Cardiac septum (tissue), 1 donor: ENCODE results near the gene SASH3. TPM values are rescaled to one million over a fixed set of nuclear protein-coding genes. Genes with fewer than 3 reads are reported as not detected.

Experiments
- DNase-seq: peaks from one replicate; pipeline ENCODE4 v3.0.0-alpha.2; 2020; ENCODE audit warnings: low spot score
- intact Hi-C: fragments of 100-400 bp; cut with DNase I; formaldehyde crosslinking; loops from one replicate; pipeline ENCODE4 v1.14.0; 2022
- total RNA-seq: library from RNA; stranded (reverse); fragmentation: NEBNext Ultra II Directional; extraction: Animal tissue kit (Norgen Biotek cat#: 25700); gene quantifications from one replicate; pipeline ENCODE4 v1.2.1, GENCODE V29; 2021
- donor health status: DM: no; HTN: no; CAD: no.

Gene SASH3
- total RNA-seq, 1 donor from 2014 or later, result 3.8 TPM

- DNase-seq, result peak; percentile 75
- intact Hi-C loops, result no loop called here
Measured at GRCh38 chrX:129781134-129781672, 1.5 kb downstream of the SASH3 start.

DNA sequence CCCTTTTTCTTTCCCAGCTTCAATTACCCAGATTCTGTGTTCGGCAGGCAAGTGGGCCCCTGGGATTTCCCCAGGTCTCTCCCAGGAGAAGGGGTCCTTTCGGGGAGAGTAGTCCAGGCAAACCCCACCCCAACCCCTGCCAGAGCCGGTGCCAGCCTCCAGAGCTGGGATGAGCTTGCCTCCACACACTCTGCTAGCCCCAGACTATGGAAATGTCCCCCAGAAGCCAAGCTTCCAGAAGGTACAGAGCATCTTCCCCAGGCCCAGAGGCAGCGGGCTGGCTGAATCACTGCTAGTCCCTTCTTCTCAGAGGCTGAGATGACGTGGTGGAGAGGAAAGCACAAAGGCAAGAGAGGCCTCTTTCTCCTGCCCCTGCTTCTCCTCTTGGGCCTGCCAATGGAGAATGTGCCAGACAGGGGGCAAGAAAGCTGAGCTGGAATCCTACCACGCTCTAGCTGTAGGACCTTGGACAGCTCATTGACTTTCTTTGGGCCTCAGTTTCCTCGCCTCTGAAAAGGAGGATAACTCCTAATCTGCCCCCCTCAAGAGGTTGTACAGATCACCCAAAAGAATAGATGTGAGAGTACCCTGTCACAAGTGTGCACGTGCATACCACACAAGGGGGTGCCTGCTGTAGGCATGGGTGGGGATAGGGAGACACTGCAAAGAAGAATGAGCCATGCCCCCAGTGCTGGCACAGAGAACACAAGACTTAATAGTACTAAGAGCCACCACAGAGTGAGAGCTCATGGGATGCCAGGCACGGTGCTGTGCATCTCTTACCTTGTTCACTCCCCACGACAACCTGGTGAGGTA, 2.1 kb downstream of the SASH3 start:
- DNase-seq, result peak; percentile 35

DNA sequence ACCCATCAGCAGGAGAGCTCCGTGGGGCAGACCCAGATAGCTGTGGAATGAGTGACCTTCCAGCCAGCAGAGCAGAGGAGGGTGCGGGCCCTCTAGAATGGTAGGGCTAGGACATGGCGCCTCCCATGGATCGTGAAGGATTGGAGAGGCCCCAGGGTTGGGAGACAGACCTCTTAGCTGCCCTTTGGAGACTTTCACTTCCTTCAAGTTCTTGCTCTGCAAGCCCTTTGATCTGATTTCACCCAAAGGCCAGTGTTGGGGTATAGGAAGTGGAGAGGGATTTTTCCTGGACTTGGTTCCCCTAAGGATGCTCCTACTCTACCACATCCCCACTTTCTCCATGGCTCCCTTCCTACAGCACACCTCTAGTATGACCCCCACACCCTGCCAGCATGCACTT, 3.0 kb downstream of the SASH3 start:
- intact Hi-C loops, result no loop called here
- DNase-seq, result peak; percentile 20

More for the DNA sequence above, 2.1 kb downstream of the SASH3 start:
- intact Hi-C loops, result no loop called here

- intact Hi-C loops, result no loop called here
Measured at GRCh38 chrX:129783291-129783713, 3.6 kb downstream of the SASH3 start.

DNA sequence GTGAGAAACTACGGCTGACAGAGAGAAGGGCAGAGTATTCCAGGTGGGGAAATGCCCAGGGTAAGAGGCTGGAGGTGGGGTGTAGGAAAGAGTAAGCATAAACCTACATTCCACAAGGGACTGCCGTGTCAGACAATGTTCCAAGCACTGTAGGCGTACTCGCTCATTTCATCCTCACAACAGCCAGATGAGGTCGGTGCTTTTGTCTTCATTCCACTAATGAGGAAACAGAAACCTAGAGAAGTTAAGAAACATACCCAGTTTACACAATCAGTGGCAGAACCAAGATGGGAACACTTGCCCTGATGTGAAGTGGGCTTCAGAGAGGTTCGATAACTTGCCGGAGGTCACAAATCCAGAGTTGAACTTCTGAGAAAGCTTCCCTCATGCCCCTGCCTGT, 4.6 kb downstream of the SASH3 start:
- DNase-seq, result no peak
- intact Hi-C loops, result no loop called here

More at GRCh38 chrX:129783291-129783713, 3.6 kb downstream of the SASH3 start:
- DNase-seq, result peak; percentile 39

DNA sequence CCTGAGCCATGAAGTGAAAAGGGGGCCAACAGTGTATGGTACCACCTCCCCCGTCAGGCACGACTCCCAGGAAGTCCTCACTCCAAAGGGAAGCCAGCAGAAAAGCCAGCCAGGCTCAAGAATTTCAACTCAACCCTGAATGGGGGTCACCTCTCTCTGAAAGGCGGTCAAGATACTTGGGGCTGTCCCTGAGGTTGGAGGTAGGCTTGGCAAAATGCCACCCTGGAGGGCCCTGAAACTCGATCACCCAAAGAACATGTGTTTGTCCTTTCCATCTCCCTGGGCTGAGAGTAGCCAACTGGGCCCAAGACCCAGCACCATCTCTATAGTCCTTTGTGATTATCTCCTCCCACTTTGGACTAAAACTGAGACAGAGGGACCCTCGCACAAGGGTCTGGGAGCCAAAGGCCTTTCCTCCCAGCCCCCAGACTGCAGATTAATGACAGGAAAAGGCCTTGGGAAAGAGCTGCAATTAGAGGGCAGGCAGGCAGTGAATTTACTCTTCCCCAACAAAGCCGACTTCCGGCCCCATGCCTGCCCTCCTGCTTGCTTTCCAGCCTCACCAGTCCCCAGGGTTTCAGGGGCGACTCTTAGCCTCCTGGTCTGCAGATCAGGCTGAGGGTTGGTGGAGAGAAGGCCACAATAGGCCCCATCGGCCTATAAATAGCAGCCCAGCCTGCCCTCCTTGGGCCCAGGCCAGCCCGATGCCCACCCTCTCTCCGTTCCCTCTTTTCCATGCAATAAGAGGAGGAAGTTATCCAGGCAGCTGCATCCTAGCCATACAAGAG, 5.6 kb downstream of the SASH3 start:
- intact Hi-C loops, result no loop called here
- peak; percentile 67 for DNase-seq

- DNase-seq, result no peak
- intact Hi-C loops, result no loop called here
Measured at GRCh38 chrX:129786210-129786651, 6.5 kb downstream of the SASH3 start.

DNA sequence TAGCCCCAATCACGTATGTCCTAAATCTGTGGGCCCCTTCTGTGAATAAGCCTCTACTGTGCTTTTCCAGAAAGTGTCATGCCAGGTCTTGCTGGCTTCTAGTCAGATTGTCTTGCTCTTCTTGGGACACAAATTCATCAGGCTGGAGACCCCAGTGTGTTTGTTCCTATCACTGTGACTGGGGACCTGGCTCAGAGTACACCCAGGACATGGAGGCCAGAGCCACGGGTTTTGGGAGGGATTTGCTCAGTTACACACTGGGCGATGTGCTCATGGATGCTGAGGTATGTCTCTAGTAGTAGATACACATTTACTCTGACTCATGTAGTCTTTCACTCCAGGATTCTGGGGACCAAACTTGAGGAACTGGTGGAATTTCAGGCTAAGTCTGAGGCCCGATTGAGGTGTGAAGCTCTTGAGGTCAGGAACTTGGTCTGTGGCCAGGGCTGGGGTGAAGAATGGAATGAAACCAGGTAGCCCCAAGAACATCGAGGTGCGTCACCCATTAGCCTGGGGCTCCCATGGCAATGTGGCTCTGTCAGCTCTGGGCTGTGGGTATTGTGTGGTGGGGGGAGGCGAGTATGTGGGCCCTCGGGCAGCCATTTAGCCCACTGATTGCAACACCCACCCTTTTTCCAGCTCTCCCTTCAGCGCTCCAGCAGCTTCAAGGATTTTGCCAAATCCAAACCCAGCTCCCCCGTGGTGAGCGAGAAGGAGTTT, 7.7 kb downstream of the SASH3 start:
- intact Hi-C loops, result no loop called here
- no peak for DNase-seq

DNA sequence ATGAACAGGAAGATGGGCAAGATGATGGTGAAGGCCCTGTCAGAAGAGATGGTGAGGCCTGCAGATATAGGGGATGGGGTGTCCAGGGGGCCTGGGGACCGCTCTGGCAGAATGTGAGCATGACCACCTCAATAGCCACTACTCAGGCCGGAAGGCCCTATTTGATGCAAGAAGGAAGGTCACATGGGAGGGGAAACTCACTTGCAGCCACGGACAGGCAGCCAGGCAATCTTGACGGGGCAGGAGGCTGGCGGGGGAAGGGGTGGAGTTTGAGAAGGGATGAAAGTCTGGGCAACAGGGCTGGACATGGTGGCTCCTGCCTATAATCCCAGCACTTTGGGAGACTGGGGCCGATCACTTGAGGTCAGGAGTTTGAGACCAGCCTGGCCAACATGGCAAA, 8.8 kb downstream of the SASH3 start:
- no peak for DNase-seq
- intact Hi-C loops, result no loop called here

DNA sequence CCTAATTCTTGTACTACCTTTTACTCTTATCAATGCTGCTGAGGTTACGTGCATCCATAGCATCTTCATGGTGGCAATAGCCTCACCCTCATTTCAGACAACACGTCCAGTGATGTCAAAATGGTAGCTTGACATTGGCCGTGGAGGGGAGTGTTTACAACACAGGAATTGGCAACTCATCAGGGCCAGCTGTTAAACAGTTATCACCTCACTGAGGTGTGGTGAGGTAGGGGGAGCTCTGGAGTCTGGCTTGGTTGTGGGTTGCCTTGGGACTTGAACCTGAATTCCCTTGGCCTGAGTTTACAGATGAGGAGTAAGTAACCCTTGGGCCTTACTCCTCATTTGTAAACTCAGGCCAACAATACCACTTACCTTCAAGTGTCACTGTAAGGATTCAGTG, 10.4 kb downstream of the SASH3 start:
- DNase-seq, result no peak
- intact Hi-C loops, result no loop called here

DNA sequence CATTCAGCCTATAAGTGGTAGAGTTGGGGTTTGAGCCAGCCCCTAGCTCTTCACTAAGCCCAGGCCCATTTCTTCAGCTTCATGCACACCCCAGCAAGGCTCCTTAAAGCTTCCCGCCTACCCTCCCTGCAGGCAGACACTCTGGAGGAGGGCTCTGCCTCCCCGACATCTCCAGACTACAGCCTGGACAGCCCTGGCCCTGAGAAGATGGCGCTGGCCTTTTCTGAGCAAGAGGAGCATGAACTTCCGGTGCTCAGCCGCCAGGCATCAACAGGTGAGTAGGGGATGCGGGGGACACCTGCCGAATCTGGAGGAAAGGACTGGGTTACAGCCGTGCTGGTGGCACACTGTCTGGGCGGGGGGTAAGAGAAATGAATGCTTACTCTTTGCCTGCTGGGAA, 11.1 kb downstream of the SASH3 start:
- DNase-seq, result no peak
- intact Hi-C loops, result no loop called here

GRCh38 chrX:129791336-129791735, 11.6 kb downstream of the SASH3 start:
- intact Hi-C loops, result no loop called here
- DNase-seq, result no peak

GRCh38 chrX:129791961-129792570, 12.3 kb downstream of the SASH3 start:
- no peak for DNase-seq
- intact Hi-C loops, result no loop called here

GRCh38 chrX:129792586-129793291, 13.0 kb downstream of the SASH3 start:
- intact Hi-C loops, result no loop called here
- DNase-seq, result no peak

DNA sequence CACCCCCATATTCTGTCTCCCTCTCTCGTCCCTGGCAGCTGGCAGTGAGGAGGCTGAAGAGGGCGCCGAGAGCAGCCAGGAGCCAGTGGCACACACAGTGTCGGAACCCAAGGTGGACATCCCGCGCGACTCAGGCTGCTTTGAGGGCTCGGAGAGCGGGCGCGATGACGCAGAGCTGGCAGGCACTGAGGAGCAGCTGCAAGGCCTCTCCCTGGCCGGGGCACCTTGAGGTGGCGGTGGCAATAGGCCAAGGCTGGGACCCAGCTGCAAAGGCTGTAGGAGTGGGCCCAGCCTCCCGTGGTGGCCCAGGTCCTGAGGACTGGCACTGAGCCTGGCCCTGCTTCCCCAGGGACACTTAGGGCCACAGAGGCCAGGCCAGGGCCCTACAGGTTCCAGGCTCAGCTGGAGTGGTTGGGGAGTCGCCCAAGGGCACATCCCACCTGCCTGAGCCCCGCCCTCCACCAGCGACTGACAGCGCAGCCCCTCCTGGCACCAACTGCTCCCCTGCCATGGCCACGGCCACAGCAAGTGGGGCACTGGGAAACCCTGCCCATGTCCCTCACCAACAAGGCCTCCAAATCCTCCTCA, 13.9 kb downstream of the SASH3 start:
- intact Hi-C loops, result no loop called here
- no peak for DNase-seq

GRCh38 chrX:129795584-129795983, 15.8 kb downstream of the SASH3 start:
- intact Hi-C loops, result no loop called here
- DNase-seq, result no peak

GRCh38 chrX:129797251-129797906, 17.6 kb downstream of the SASH3 start:
- DNase-seq, result no peak

GRCh38 chrX:129798456-129798855, 18.7 kb downstream of the SASH3 start:
- no peak for DNase-seq
- intact Hi-C loops, result no loop called here

More at GRCh38 chrX:129797251-129797906, 17.6 kb downstream of the SASH3 start:
- intact Hi-C loops, result no loop called here
